Erythroblast (primary cell): ENCODE results near the gene GNAO1.

Source experiments
- GATA1 ChIP-seq: IDR thresholded peaks from 2 replicates; pipeline ENCODE4 v1.6.1; 2011; ENCODE audit warnings: low read depth, mild to moderate bottlenecking, control low read depth, low read length, moderate library complexity
- POLR2A ChIP-seq: IDR thresholded peaks from 2 replicates; pipeline ENCODE4 v1.6.1; 2011; ENCODE audit warnings: mild to moderate bottlenecking, low read length

- TF ChIP-seq POLR2A (no peak), GATA1 (no peak)
Observed at GRCh38 chr16:56295739-56296527, 104.6 kb downstream of the GNAO1 start.
